Mammary epithelial cell (primary cell): Measurements from ENCODE around the gene PROSER2.

Experiments
- EZH2 ChIP-seq: IDR thresholded peaks from 2 replicates; pipeline ENCODE4 v1.6.1; 2012; ENCODE audit warnings: low read length, inconsistent platforms, borderline replicate concordance
- TF ChIP-seq, protein P1 (sequence below), 2 donors: IDR thresholded peaks in 1 of 2; conservative IDR thresholded peaks in 1 of 2; 2 replicates each; pipeline ENCODE4 v1.5.1; 2011 to 2012; ENCODE audit warnings: inconsistent platforms in 2 of 2, low read length in 2 of 2, mild to moderate bottlenecking in 2 of 2, control low read depth in 1 of 2, low read depth in 1 of 2; ENCODE audit not compliant: insufficient read depth in 1 of 2; ENCODE audit errors: extremely low read depth in 1 of 2

DNA sequence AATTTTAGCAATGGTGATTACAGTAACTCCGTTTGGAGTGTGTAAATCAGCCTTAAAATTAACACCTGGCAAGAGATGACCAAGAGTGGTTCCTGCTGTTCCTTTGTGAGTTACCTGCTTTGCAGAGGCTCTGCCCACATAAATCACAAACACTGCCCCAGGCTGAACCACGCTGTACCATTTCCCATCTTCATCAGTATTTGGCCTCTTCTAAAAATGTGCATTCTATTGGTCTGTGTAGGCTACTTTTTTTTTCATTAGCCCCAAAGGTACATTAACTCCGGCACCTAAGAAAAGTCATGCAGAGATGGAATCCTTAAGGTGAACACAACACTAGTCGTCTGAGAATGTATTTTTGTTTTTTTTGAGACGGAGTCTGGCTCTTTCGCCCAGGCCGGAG, 96.1 kb downstream of the PROSER2 start:
- TF ChIP-seq, protein P1, sequence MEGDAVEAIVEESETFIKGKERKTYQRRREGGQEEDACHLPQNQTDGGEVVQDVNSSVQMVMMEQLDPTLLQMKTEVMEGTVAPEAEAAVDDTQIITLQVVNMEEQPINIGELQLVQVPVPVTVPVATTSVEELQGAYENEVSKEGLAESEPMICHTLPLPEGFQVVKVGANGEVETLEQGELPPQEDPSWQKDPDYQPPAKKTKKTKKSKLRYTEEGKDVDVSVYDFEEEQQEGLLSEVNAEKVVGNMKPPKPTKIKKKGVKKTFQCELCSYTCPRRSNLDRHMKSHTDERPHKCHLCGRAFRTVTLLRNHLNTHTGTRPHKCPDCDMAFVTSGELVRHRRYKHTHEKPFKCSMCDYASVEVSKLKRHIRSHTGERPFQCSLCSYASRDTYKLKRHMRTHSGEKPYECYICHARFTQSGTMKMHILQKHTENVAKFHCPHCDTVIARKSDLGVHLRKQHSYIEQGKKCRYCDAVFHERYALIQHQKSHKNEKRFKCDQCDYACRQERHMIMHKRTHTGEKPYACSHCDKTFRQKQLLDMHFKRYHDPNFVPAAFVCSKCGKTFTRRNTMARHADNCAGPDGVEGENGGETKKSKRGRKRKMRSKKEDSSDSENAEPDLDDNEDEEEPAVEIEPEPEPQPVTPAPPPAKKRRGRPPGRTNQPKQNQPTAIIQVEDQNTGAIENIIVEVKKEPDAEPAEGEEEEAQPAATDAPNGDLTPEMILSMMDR (conservative IDR thresholded peaks at IDR 0.05 in 1 of 2, IDR thresholded peaks at IDR 0.05 in 1 of 2; ENCODE audit: extremely low read depth in 1 of 2, insufficient read depth in 1 of 2, low read depth in 1 of 2, low read length in 2 of 2) = no peak
- no peak for TF ChIP-seq EZH2
